ENCODE measurements around the gene ADGRE3.

GRCh38 chr19:14719162-14719561, 44.5 kb upstream of the ADGRE3 start:
- TF ChIP-seq EZH2 (IDR thresholded peaks at IDR 0.05; ENCODE audit: low read length) (no peak), CTCF (optimal IDR thresholded peaks at IDR 0.05 in 1 of 3, IDR thresholded peaks at IDR 0.05 in 1 of 3, conservative IDR thresholded peaks at IDR 0.05 in 1 of 3; ENCODE audit: extremely low read depth in 1 of 3, insufficient read depth in 2 of 3, low read length in 3 of 3) (no peak)

Data from keratinocyte (primary cell).